HCT116 (cell line): Measurements from ENCODE around the gene OR10A4. TPM values are rescaled to one million over a fixed set of nuclear protein-coding genes. Genes with fewer than 3 reads are reported as not detected.
A peak's percentile ranks its signal among the peaks of the same experiment; 100 is the strongest.

Experiments used
- ATAC-seq: fragments of 200-7000 bp; cut with Tn5 transposase; 2 replicates; pipeline ENCODE4 v1.9.1; 2020; ENCODE audit warnings: mild to moderate bottlenecking, moderate library complexity
- BruUV-seq: library from RNA; stranded (reverse); fragments of 400-500 nt; replicated peaks from 2 replicates; lab custom pipeline; 2021; lab: Mats Ljungman, UMichigan
- CTCF ChIA-PET: fragments of 300-600 bp; sonication (Branson Sonifier 250); formaldehyde crosslinking; loops from one replicate; lab custom pipeline; 2021; ENCODE audit warnings: antibody characterized with exemption; lab: Charles Lee
- POLR2A ChIA-PET: fragments of 300-600, 350-600 bp; sonication (Branson Sonifier 250); formaldehyde crosslinking; loops from one replicate; lab custom pipeline; 2021; ENCODE audit warnings: antibody characterized with exemption; lab: Charles Lee
- RAD21 ChIA-PET, 2 experiments: fragments of 300-600 bp; sonication (Branson Sonifier 250); formaldehyde crosslinking; loops; one replicate each; lab custom pipeline; 2023; ENCODE audit warnings: low total read pairs in 2 of 2; ENCODE audit not compliant: uncharacterized antibody in 2 of 2, unreplicated experiment in 2 of 2, low non-redundant PET in 1 of 2; lab: Charles Lee
- DNase-seq: peaks from one replicate; pipeline ENCODE4 v3.0.0-alpha.2; 2010; ENCODE audit warnings: low read depth, low spot score
- H2AFZ ChIP-seq: fragments of 200-600 bp; shearing (Covaris generic), sonication (generic); 2 replicates; pipeline ENCODE4 v1.6.1; 2017; ENCODE audit warnings: low read depth, mixed run types, mixed read lengths, antibody characterized with exemption, low read length; ENCODE audit not compliant: poor library complexity, severe bottlenecking
- H3K27ac ChIP-seq: 2 replicates; pipeline ENCODE4 v1.5.1; 2012; ENCODE audit warnings: low read depth, low read length
- H3K27me3 ChIP-seq: fragments of 200-600 bp; sonication (generic); 2 replicates; pipeline ENCODE4 v1.6.1; 2016; ENCODE audit warnings: mixed run types, low read length, mixed read lengths; ENCODE audit not compliant: insufficient read depth
- H3K36me3 ChIP-seq, 2 experiments: fragments of 200-500 bp in 1 of 2; fragments of 200-600 bp in 1 of 2; sonication (Bioruptor generic) in 1 of 2; sonication (generic) in 1 of 2; 2 replicates each; pipeline versions ENCODE4 v1.5.1 to v1.6.1; 2014 to 2016; ENCODE audit warnings: low read length in 2 of 2, inconsistent platforms in 1 of 2, mixed read lengths in 1 of 2, mixed run types in 1 of 2; ENCODE audit not compliant: insufficient read depth in 2 of 2, control insufficient read depth in 1 of 2
- H3K4me1 ChIP-seq, 2 experiments: fragments of 200-600 bp in 1 of 2; sonication (generic) in 1 of 2; 2 replicates each; pipeline versions ENCODE4 v1.5.1 to v1.6.1; 2012 to 2017; ENCODE audit warnings: low read length in 2 of 2, inconsistent platforms in 1 of 2, mild to moderate bottlenecking in 1 of 2, mixed read lengths in 1 of 2, mixed run types in 1 of 2, moderate library complexity in 1 of 2; ENCODE audit not compliant: insufficient read depth in 2 of 2, control insufficient read depth in 1 of 2
- H3K4me2 ChIP-seq: fragments of 200-600 bp; sonication (generic); 2 replicates; pipeline ENCODE4 v1.6.1; 2017; ENCODE audit warnings: mixed run types, low read length, mixed read lengths
- H3K4me3 ChIP-seq, 2 experiments: fragments of 200-600 bp in 1 of 2; sonication (generic) in 1 of 2; replicated peaks in 1 of 2; 2 replicates each; pipeline ENCODE4 v1.5.1; 2011 to 2016; ENCODE audit warnings: low read length in 2 of 2, control low read depth in 1 of 2, low read depth in 1 of 2, mild to moderate bottlenecking in 1 of 2, mixed read lengths in 1 of 2, mixed run types in 1 of 2
- H3K79me2 ChIP-seq: fragments of 200-600 bp; sonication (generic); 2 replicates; pipeline ENCODE4 v1.6.1; 2017; ENCODE audit warnings: mild to moderate bottlenecking, mixed run types, low read length, moderate library complexity, mixed read lengths; ENCODE audit not compliant: insufficient read depth
- H3K9ac ChIP-seq: fragments of 200-600 bp; sonication (generic); 2 replicates; pipeline ENCODE4 v1.6.1; 2016; ENCODE audit warnings: low read length, mixed read lengths
- H3K9me2 ChIP-seq: fragments of 200-600 bp; sonication (generic), shearing (Covaris generic); 2 replicates; pipeline ENCODE4 v1.6.1; 2017; ENCODE audit warnings: mixed run types, mild to moderate bottlenecking, moderate library complexity; ENCODE audit not compliant: insufficient read depth
- H3K9me3 ChIP-seq, 2 experiments: fragments of 200-500 bp in 1 of 2; fragments of 200-600 bp in 1 of 2; sonication (Bioruptor generic) in 1 of 2; sonication (generic) in 1 of 2; 2 replicates each; pipeline ENCODE4 v1.6.1; 2014 to 2017; ENCODE audit warnings: low read length in 2 of 2, mixed read lengths in 2 of 2, inconsistent platforms in 1 of 2, low read depth in 1 of 2, mild to moderate bottlenecking in 1 of 2, mixed run types in 1 of 2, moderate library complexity in 1 of 2; ENCODE audit not compliant: control insufficient read depth in 1 of 2, insufficient read depth in 1 of 2
- H4K20me1 ChIP-seq: fragments of 200-600 bp; sonication (generic), shearing (Covaris generic); 2 replicates; pipeline ENCODE4 v1.6.1; 2017; ENCODE audit warnings: mixed run types, mild to moderate bottlenecking, moderate library complexity; ENCODE audit not compliant: insufficient read depth
- EGR1 ChIP-seq: IDR thresholded peaks from 2 replicates; pipeline ENCODE4 v1.6.1; 2012; ENCODE audit warnings: low read depth
- EZH2phosphoT487 ChIP-seq: fragments of 200-600 bp; IDR thresholded peaks from 2 replicates; pipeline ENCODE4 v1.6.1; 2018; ENCODE audit warnings: antibody characterized with exemption, borderline replicate concordance
- JUND ChIP-seq: IDR thresholded peaks from 2 replicates; pipeline ENCODE4 v1.6.1; 2012
- POLR2A ChIP-seq: IDR thresholded peaks from 2 replicates; pipeline ENCODE4 v1.7.0; 2011; ENCODE audit warnings: borderline replicate concordance; ENCODE audit not compliant: insufficient read depth, insufficient read length; ENCODE audit errors: extremely low read depth
- POLR2AphosphoS5 ChIP-seq: IDR thresholded peaks from 2 replicates; pipeline ENCODE4 v1.6.1; 2011; ENCODE audit warnings: mild to moderate bottlenecking, low read depth, low read length, moderate library complexity
- SIN3A ChIP-seq: IDR thresholded peaks from 2 replicates; pipeline ENCODE4 v1.6.1; 2012; ENCODE audit warnings: low read depth
- SRF ChIP-seq: IDR thresholded peaks from 2 replicates; pipeline ENCODE4 v1.6.1; 2012; ENCODE audit warnings: low read depth
- YY1 ChIP-seq: IDR thresholded peaks from 2 replicates; pipeline ENCODE4 v1.6.1; 2011; ENCODE audit warnings: low read length, low read depth, moderate library complexity, mild to moderate bottlenecking; ENCODE audit not compliant: insufficient replicate concordance; ENCODE audit errors: extremely low read depth
- intact Hi-C: fragments of 100-400 bp; cut with micrococcal nuclease; formaldehyde crosslinking; loops from 2 replicates; pipeline ENCODE4 v1.10.0; 2022
- total RNA-seq: library from RNA; stranded (reverse); gene quantifications from one replicate; pipeline ENCODE4 v1.2.1, GENCODE V29; 2021; ENCODE audit not compliant: unreplicated experiment
- TF ChIP-seq, protein P1 (sequence below): IDR thresholded peaks from 2 replicates; pipeline ENCODE4 v1.6.1; 2012; ENCODE audit warnings: low read depth
- TF ChIP-seq, protein P2 (sequence below): IDR thresholded peaks from 2 replicates; pipeline ENCODE4 v1.6.1; 2012
- TF ChIP-seq, protein P3 (sequence below), 3 experiments: fragments of 200-600 bp in 1 of 3; sonication (generic) in 1 of 3; IDR thresholded peaks in 2 of 3; conservative IDR thresholded peaks in 1 of 3; 2 replicates each; pipeline ENCODE4 v1.5.1; 2012 to 2017; ENCODE audit warnings: low read depth in 2 of 3, low read length in 2 of 3, antibody characterized with exemption in 1 of 3, borderline replicate concordance in 1 of 3, control low read depth in 1 of 3, mild to moderate bottlenecking in 1 of 3, mixed read lengths in 1 of 3, mixed run types in 1 of 3, moderate library complexity in 1 of 3; ENCODE audit not compliant: insufficient read depth in 1 of 3
- TF ChIP-seq, protein P4 (sequence below): IDR thresholded peaks from 2 replicates; pipeline ENCODE4 v1.6.1; 2012
- TF ChIP-seq, protein P5 (sequence below): IDR thresholded peaks from 2 replicates; pipeline ENCODE4 v1.6.1; 2011; ENCODE audit warnings: mild to moderate bottlenecking, low read length, moderate library complexity; ENCODE audit not compliant: insufficient replicate concordance; ENCODE audit errors: extremely low read depth

Gene OR10A4
- total RNA-seq, 1 experiment from 2014 or later: not detected

DNA sequence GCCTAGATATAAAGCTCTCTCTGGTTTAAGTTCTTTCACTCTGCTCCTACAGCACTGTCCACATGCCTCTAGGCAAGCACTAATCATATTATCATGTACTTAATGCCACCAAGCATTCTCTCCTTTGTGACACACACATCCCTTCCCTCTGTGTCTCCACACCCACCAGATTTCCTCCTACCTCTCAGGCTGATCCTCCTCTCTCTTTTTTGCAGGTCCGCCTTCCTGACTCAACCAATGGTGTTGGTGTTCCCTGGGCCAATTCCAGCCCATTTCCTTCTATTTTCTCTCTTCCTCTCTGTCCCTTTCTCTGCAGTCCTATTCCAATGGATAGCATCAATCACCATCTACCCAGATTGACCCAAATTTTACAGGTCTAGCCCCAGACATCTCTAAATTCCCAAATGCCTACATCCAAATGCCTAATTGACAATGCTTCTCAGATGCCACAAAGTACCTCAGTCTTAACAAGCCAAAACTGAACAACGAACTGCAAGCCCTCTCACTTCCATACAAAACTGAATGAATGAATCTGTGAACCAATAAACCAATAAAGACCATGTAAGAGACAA lies 49.3 kb downstream of the OR10A4 start (continued):
- TF ChIP-seq, protein P1, sequence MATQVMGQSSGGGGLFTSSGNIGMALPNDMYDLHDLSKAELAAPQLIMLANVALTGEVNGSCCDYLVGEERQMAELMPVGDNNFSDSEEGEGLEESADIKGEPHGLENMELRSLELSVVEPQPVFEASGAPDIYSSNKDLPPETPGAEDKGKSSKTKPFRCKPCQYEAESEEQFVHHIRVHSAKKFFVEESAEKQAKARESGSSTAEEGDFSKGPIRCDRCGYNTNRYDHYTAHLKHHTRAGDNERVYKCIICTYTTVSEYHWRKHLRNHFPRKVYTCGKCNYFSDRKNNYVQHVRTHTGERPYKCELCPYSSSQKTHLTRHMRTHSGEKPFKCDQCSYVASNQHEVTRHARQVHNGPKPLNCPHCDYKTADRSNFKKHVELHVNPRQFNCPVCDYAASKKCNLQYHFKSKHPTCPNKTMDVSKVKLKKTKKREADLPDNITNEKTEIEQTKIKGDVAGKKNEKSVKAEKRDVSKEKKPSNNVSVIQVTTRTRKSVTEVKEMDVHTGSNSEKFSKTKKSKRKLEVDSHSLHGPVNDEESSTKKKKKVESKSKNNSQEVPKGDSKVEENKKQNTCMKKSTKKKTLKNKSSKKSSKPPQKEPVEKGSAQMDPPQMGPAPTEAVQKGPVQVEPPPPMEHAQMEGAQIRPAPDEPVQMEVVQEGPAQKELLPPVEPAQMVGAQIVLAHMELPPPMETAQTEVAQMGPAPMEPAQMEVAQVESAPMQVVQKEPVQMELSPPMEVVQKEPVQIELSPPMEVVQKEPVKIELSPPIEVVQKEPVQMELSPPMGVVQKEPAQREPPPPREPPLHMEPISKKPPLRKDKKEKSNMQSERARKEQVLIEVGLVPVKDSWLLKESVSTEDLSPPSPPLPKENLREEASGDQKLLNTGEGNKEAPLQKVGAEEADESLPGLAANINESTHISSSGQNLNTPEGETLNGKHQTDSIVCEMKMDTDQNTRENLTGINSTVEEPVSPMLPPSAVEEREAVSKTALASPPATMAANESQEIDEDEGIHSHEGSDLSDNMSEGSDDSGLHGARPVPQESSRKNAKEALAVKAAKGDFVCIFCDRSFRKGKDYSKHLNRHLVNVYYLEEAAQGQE: no peak
- TF ChIP-seq, protein P2, sequence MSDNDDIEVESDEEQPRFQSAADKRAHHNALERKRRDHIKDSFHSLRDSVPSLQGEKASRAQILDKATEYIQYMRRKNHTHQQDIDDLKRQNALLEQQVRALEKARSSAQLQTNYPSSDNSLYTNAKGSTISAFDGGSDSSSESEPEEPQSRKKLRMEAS: no peak
- TF ChIP-seq, all 23 proteins: peak for 0

DNA sequence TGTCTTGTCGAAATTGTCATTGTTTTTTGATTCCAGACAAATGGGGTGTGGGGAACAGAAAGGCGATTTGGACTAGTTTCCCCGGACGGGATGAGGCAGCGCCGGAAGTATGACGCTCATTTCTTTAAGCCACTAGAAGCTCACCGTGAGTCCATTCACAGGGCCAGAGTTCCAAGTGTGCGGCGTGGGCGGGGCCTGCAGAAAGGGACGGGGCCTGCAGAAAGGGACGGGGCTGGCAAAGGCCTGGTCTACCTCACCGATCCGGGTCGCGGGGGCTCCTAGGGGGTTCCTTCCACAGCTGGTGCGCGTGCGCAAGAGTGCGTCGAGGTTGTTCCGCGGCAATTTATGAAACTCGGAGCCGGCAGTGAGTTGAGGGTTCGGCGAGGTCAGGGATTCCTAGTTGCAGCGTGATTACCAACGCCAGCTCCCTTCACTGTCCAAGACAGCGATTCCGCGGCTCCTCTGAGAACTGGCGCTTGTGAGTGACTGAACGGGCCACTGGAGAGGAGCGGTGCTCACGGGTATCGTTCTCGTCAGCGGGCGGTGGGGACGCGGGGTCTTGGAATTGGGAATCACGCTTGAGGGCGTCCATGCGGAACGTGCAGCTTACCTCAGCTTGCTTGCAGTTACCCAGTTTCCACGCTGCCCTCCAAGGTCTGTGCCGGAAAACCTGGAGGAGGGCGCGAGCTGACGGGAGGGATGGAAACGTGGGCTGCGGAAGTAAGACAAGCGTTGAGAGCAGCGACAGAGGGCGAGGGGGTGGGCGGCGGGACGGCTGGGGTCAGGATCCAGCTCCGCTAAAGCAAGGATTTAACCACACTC lies 50.0 kb downstream of the OR10A4 start, which contains the start of gene ZNF215:
Gene ZNF215, plus strand, starts transcription at position 219 of the 822 bp plus-strand sequence. CDS start 5,847 bp downstream, outside the sequence.
- Histone ChIP-seq H3K79me2 (peaks cover 44% of the 10 kb centered on the region), H3K27me3 (no peaks in the 10 kb centered on the region), H3K4me1 (peaks cover 11 to 15% of the 10 kb centered on the region in 2 experiments), H2AFZ (peak within 1 kb of the TSS; percentile 89), H3K9me2 (no peaks in the 10 kb centered on the region), H3K9me3 (no peaks in the 10 kb centered on the region), H3K36me3 (no peaks in the 10 kb centered on the region; a peak in 1 of 4 replicates), H3K9ac (peak within 1 kb of the TSS; percentile 86), H3K4me3 (peak within 1 kb of the TSS; percentile 78 to 93), H3K27ac (peak within 1 kb of the TSS; percentile 89), H3K4me2 (peak within 1 kb of the TSS; percentile 78), H4K20me1 (no peaks in the 10 kb centered on the region)
- peak; percentile 92 for ATAC-seq
- TSS peak; percentile 70 for BruUV-seq
- DNase-seq: peak; percentile 93
- ChIA-PET POLR2A (interaction anchor here (0.8 to 1.0 kb wide), 3 partner anchors 8 to 22 kb away, joined by 3 to 4 read pairs (median 3); no protein-coding TSS in a partner anchor), CTCF (no interaction called here), RAD21 (no interaction called here)
- intact Hi-C loops: no loop called here
- peak; percentile 54; the same call in 1 of the 2 replicates for TF ChIP-seq SRF
- TF ChIP-seq YY1: no peak
- TF ChIP-seq, protein P3, sequence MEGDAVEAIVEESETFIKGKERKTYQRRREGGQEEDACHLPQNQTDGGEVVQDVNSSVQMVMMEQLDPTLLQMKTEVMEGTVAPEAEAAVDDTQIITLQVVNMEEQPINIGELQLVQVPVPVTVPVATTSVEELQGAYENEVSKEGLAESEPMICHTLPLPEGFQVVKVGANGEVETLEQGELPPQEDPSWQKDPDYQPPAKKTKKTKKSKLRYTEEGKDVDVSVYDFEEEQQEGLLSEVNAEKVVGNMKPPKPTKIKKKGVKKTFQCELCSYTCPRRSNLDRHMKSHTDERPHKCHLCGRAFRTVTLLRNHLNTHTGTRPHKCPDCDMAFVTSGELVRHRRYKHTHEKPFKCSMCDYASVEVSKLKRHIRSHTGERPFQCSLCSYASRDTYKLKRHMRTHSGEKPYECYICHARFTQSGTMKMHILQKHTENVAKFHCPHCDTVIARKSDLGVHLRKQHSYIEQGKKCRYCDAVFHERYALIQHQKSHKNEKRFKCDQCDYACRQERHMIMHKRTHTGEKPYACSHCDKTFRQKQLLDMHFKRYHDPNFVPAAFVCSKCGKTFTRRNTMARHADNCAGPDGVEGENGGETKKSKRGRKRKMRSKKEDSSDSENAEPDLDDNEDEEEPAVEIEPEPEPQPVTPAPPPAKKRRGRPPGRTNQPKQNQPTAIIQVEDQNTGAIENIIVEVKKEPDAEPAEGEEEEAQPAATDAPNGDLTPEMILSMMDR (IDR thresholded peaks at IDR 0.05 in 2 of 3, conservative IDR thresholded peaks at IDR 0.05 in 1 of 3; ENCODE audit: borderline replicate concordance in 1 of 3, insufficient read depth in 1 of 3, low read depth in 2 of 3, low read length in 2 of 3): no peak
- TF ChIP-seq SIN3A: 0 out of 2 replicates have a peak, but pooled peaks have one; percentile 51
- peak; percentile 73 for TF ChIP-seq POLR2A
- no peak for TF ChIP-seq JUND
- TF ChIP-seq, protein P2: peak; percentile 58
- TF ChIP-seq, protein P4, sequence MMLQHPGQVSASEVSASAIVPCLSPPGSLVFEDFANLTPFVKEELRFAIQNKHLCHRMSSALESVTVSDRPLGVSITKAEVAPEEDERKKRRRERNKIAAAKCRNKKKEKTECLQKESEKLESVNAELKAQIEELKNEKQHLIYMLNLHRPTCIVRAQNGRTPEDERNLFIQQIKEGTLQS: no peak
- no peak for TF ChIP-seq EZH2phosphoT487
- peak; percentile 82 for TF ChIP-seq EGR1
- peak; percentile 62 for TF ChIP-seq POLR2AphosphoS5
- TF ChIP-seq, protein P5, sequence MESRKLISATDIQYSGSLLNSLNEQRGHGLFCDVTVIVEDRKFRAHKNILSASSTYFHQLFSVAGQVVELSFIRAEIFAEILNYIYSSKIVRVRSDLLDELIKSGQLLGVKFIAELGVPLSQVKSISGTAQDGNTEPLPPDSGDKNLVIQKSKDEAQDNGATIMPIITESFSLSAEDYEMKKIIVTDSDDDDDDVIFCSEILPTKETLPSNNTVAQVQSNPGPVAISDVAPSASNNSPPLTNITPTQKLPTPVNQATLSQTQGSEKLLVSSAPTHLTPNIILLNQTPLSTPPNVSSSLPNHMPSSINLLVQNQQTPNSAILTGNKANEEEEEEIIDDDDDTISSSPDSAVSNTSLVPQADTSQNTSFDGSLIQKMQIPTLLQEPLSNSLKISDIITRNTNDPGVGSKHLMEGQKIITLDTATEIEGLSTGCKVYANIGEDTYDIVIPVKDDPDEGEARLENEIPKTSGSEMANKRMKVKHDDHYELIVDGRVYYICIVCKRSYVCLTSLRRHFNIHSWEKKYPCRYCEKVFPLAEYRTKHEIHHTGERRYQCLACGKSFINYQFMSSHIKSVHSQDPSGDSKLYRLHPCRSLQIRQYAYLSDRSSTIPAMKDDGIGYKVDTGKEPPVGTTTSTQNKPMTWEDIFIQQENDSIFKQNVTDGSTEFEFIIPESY: no peak
